Transverse colon (tissue), 4 donors: ENCODE results near the gene ANKS1A.

Experiments used
- CTCF ChIP-seq, 5 experiments: fragments of 200-600 bp in 3 of 5; fragments of 450-650 bp in 2 of 5; sonication (generic) in 3 of 5; IDR thresholded peaks; 1 replicate in 2 of 5; 2 replicates in 3 of 5; pipeline ENCODE4 v1.5.1; 2016 to 2017; ENCODE audit warnings: antibody characterized with exemption in 5 of 5, inconsistent platforms in 3 of 5, mild to moderate bottlenecking in 2 of 5, moderate library complexity in 1 of 5
- EP300 ChIP-seq: sonication (generic); formaldehyde crosslinking; IDR thresholded peaks from one replicate; pipeline ENCODE4 v1.6.1; 2017; ENCODE audit warnings: antibody characterized with exemption, low read depth
- POLR2A ChIP-seq: fragments of 450-650 bp; IDR thresholded peaks from one replicate; pipeline ENCODE4 v1.6.1; 2016; ENCODE audit warnings: antibody characterized with exemption, mild to moderate bottlenecking, moderate library complexity
- POLR2AphosphoS5 ChIP-seq, 3 donors: sonication (generic); formaldehyde crosslinking; IDR thresholded peaks; one replicate each; pipeline ENCODE4 v1.6.1; 2016; ENCODE audit warnings: antibody characterized with exemption in 3 of 3

- no peak for TF ChIP-seq POLR2A
- TF ChIP-seq POLR2AphosphoS5 (IDR thresholded peaks at IDR 0.05) = no peak
- peak in 3 of 5 experiments; percentile 5 to 22 (median 21) for TF ChIP-seq CTCF (IDR thresholded peaks at IDR 0.05)
- TF ChIP-seq EP300 = no peak
Measured at GRCh38 chr6:35025232-35026188, 136.5 kb downstream of the ANKS1A start.
